KMS-11 (cell line): ENCODE measurements around the gene MSMO1.

Source experiments
- H2AFZ ChIP-seq: fragments of 200-600 bp; sonication (generic); 2 replicates; pipeline ENCODE4 v1.6.1; 2016; ENCODE audit warnings: antibody characterized with exemption, mixed run types, low read depth
- H3K27ac ChIP-seq: fragments of 200-600 bp; sonication (generic); 2 replicates; pipeline ENCODE4 v1.6.1; 2016; ENCODE audit warnings: mild to moderate bottlenecking, mixed run types
- H3K27me3 ChIP-seq: fragments of 200-600 bp; sonication (generic); 2 replicates; pipeline ENCODE4 v1.6.1; 2017; ENCODE audit warnings: mild to moderate bottlenecking, low read depth, mixed run types, moderate library complexity; ENCODE audit not compliant: insufficient read depth
- H3K36me3 ChIP-seq: fragments of 200-600 bp; sonication (generic); 2 replicates; pipeline ENCODE4 v1.6.1; 2017; ENCODE audit warnings: mild to moderate bottlenecking, mixed run types; ENCODE audit not compliant: insufficient read depth
- H3K4me1 ChIP-seq: fragments of 200-600 bp; sonication (generic); 2 replicates; pipeline ENCODE4 v1.6.1; 2016; ENCODE audit warnings: mild to moderate bottlenecking, low read depth, mixed run types; ENCODE audit not compliant: poor library complexity, severe bottlenecking
- H3K4me2 ChIP-seq: fragments of 200-600 bp; sonication (generic); 2 replicates; pipeline ENCODE4 v1.7.0; 2016; ENCODE audit warnings: mild to moderate bottlenecking, mixed run types
- H3K4me3 ChIP-seq: fragments of 200-600 bp; sonication (generic); IDR thresholded peaks from 2 replicates; pipeline ENCODE4 v1.6.1; 2017; ENCODE audit warnings: low read depth, low read length, mixed read lengths; ENCODE audit not compliant: insufficient read depth
- H3K79me2 ChIP-seq: fragments of 200-600 bp; sonication (generic); 2 replicates; pipeline ENCODE4 v1.6.1; 2016; ENCODE audit warnings: low read depth, mixed run types; ENCODE audit not compliant: insufficient read depth
- H3K9ac ChIP-seq: fragments of 200-600 bp; sonication (generic); 2 replicates; pipeline ENCODE4 v1.6.1; 2016; ENCODE audit warnings: mild to moderate bottlenecking, mixed run types
- H4K20me1 ChIP-seq: fragments of 200-600 bp; sonication (generic); 2 replicates; pipeline ENCODE4 v1.6.1; 2016; ENCODE audit warnings: mild to moderate bottlenecking, mixed run types; ENCODE audit not compliant: insufficient read depth
- CTCF ChIP-seq: fragments of 200-600 bp; sonication (generic); conservative IDR thresholded peaks from 2 replicates; pipeline ENCODE4 v1.6.1; 2017; ENCODE audit warnings: low read depth, mild to moderate bottlenecking, antibody characterized with exemption, low read length, moderate library complexity, mixed read lengths

Gene MSMO1

GRCh38 chr4:165302658-165303057 lies 24.8 kb upstream of the MSMO1 start:
- H3K79me2 ChIP-seq = no peaks in the 10 kb centered on the region

GRCh38 chr4:165308166-165308565 lies 19.3 kb upstream of the MSMO1 start:
- no peaks in the 10 kb centered on the region for H3K4me1 ChIP-seq
- no peaks in the 10 kb centered on the region for H3K36me3 ChIP-seq
- no peak overlapping the region for H3K27ac ChIP-seq
- no peak overlapping the region for H2AFZ ChIP-seq
- H4K20me1 ChIP-seq = no peaks in the 10 kb centered on the region
- no peak overlapping the region for H3K9ac ChIP-seq
- no peaks in the 10 kb centered on the region for H3K79me2 ChIP-seq
- no peak for TF ChIP-seq CTCF
- H3K27me3 ChIP-seq = no peaks in the 10 kb centered on the region
- H3K4me3 ChIP-seq = no peak overlapping the region
- H3K4me2 ChIP-seq = no peak overlapping the region

More at GRCh38 chr4:165302658-165303057, 24.8 kb upstream of the MSMO1 start:
- H3K27me3 ChIP-seq = no peaks in the 10 kb centered on the region
- no peak overlapping the region for H3K9ac ChIP-seq
- no peaks in the 10 kb centered on the region for H3K36me3 ChIP-seq
- no peak overlapping the region for H3K4me2 ChIP-seq
- no peak overlapping the region for H3K4me3 ChIP-seq
- no peak for TF ChIP-seq CTCF
- peaks cover 16% of the 10 kb centered on the region for H3K4me1 ChIP-seq
- no peaks in the 10 kb centered on the region for H4K20me1 ChIP-seq
- no peak overlapping the region for H2AFZ ChIP-seq
- no peak overlapping the region for H3K27ac ChIP-seq

DNA sequence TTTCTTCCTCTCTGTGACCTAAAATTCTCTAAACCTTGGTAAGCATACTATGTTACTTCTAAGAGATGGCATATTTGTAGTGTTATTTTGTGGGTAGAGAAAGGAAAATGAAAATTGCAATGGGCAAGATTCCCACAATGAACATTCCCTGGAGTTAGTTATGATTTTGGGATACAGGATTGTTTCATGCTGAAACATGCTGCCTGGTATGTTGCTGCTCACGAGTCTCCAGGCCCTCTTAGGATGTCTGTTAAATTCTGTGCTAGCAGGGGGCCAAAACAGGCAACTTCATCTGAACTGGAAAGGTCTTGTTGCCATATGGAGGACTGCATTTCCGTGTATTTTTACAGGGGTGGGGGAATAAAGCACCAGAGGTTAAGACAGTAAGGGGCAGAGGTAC lies 18.9 kb upstream of the MSMO1 start:
- Histone ChIP-seq H3K9ac (no peak overlapping the region), H3K4me3 (no peak overlapping the region), H2AFZ (no peak overlapping the region), H3K4me2 (no peak overlapping the region), H4K20me1 (no peaks in the 10 kb centered on the region), H3K79me2 (no peaks in the 10 kb centered on the region), H3K36me3 (no peaks in the 10 kb centered on the region), H3K4me1 (no peaks in the 10 kb centered on the region), H3K27me3 (no peaks in the 10 kb centered on the region), H3K27ac (no peak overlapping the region)
- TF ChIP-seq CTCF = no peak

DNA sequence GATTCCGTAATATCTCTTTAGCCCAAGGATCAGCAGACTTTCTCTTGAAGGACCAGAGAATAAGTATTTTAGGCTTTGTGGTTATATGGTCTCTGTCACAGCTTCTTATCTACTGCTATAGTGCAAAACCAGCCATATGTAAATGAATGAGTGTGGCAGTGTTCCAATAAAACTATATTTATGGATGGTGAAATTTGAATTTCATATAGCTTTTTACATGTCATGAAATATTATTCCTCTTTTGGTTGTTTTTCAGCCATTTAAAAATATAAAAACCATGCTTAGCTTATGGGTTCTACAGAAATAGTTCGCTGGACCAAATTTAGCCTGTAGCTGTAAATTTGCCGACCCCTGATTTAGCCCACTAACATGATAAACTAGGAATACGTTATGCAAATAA lies 18.0 kb upstream of the MSMO1 start:
- Histone ChIP-seq H3K4me3 (no peak overlapping the region), H3K27me3 (no peaks in the 10 kb centered on the region), H3K4me1 (no peaks in the 10 kb centered on the region), H3K9ac (no peak overlapping the region), H3K79me2 (no peaks in the 10 kb centered on the region), H3K4me2 (no peak overlapping the region), H3K27ac (no peak overlapping the region), H2AFZ (no peak overlapping the region), H4K20me1 (no peaks in the 10 kb centered on the region), H3K36me3 (no peaks in the 10 kb centered on the region)
- TF ChIP-seq CTCF = no peak

DNA sequence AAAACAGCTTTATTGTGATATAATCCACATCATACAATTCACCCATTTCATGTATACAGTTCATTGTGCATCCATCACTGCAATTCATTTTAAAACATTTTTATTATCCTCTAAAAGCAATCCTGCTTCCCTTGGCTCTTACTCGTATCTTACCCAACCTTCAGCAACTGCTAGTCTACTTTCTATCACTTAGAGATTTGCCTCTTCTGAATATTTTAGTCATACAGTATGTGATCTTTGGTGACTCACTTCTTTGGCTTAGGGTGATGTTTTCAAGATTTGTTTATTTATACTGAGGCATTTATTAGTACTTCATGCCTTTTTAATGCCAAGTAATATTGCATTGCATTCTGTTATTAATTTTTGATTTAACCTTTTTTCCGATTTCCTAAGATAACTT lies 15.0 kb upstream of the MSMO1 start:
- Histone ChIP-seq H3K4me1 (no peaks in the 10 kb centered on the region), H3K27me3 (no peaks in the 10 kb centered on the region), H3K4me2 (no peak overlapping the region), H3K27ac (no peak overlapping the region), H3K36me3 (no peaks in the 10 kb centered on the region), H2AFZ (no peak overlapping the region), H3K4me3 (no peak overlapping the region), H4K20me1 (no peaks in the 10 kb centered on the region), H3K9ac (no peak overlapping the region), H3K79me2 (no peaks in the 10 kb centered on the region)
- TF ChIP-seq CTCF = no peak
